Motor neuron (in vitro differentiated cells): ENCODE results near the gene HS2ST1. TPM values are rescaled to one million over a fixed set of nuclear protein-coding genes. Genes with fewer than 3 reads are reported as not detected.

Experiments used
- total RNA-seq, 8 experiments: library from RNA; unstranded; fragments of 300-600 nt; gene quantifications; 2 replicates each; pipeline versions ENCODE4 v1.2.3 to v1.2.4, GENCODE V29; 2022

Gene HS2ST1
- total RNA-seq, 8 experiments from 2014 or later = 12.2 to 43.6 (median 23.0) TPM

Other genes with a start within 250 kb of the HS2ST1 start
- gene SH3GLB1, start 210.1 kb upstream of the HS2ST1 start, total RNA-seq = 100 to 1,000 TPM in 1 of 8 experiments, 10 to 100 TPM in 7; 26.8 to 106 (median 74.0) TPM
- gene SELENOF, start 509 bp upstream of the HS2ST1 start, total RNA-seq = 100 to 1,000 TPM; 129 to 302 (median 173) TPM